ENCODE results near the gene CHST4. TPM values are rescaled to one million over a fixed set of nuclear protein-coding genes. Genes with fewer than 3 reads are reported as not detected.

Gene CHST4
- polyA plus RNA-seq, 1 of the 3 experiments (the other 2 are of a cell fraction): 0.08 TPM

- no peak overlapping the region for H3K9ac ChIP-seq
- H3K9me3 ChIP-seq: no peaks in the 10 kb centered on the region
- WGBS (ENCODE audit: low lambda C conversion rate): 30% methylated on average over 3 of the region's 3 CpGs
- no peak overlapping the region for H3K27ac ChIP-seq (ENCODE audit: low read depth in 2 of 2, low read length in 1 of 2)
- no peak overlapping the region for H3K4me2 ChIP-seq
- H3K4me3 ChIP-seq (ENCODE audit: low read depth in 2 of 2, low read length in 1 of 2): no peak overlapping the region
- no peaks in the 10 kb centered on the region for H3K79me2 ChIP-seq (ENCODE audit: insufficient read depth)
- no peaks in the 10 kb centered on the region for H4K20me1 ChIP-seq (ENCODE audit: insufficient read depth)
- H3K4me1 ChIP-seq (ENCODE audit: control insufficient read depth in 1 of 2, insufficient read depth in 2 of 2, low read depth in 1 of 2, low read length in 1 of 2): no peaks in the 10 kb centered on the region
- DNase-seq: no peak
- no peaks in the 10 kb centered on the region for H3F3A ChIP-seq (replicated peaks; ENCODE audit: insufficient read depth)
- no peak for TF ChIP-seq JUND (IDR thresholded peaks at IDR 0.05)
- TF ChIP-seq TCF12 (IDR thresholded peaks at IDR 0.05): no peak
- TF ChIP-seq PBX3 (IDR thresholded peaks at IDR 0.05): no peak
- no peak for TF ChIP-seq FOXM1 (IDR thresholded peaks at IDR 0.05; ENCODE audit: low read depth)
- TF ChIP-seq REST (IDR thresholded peaks at IDR 0.05; ENCODE audit: low read depth, low read length): no peak
- no peak for TF ChIP-seq GABPA (IDR thresholded peaks at IDR 0.05; ENCODE audit: low read depth)
- no peak for TF ChIP-seq CHD2 (IDR thresholded peaks at IDR 0.05; ENCODE audit: low read length, partially characterized antibody)
- no peak for TF ChIP-seq MAX (IDR thresholded peaks at IDR 0.05; ENCODE audit: low read depth)
- no peak for TF ChIP-seq TAF1 (IDR thresholded peaks at IDR 0.05; ENCODE audit: borderline replicate concordance, low read depth, low read length)
- TF ChIP-seq SIN3A (IDR thresholded peaks at IDR 0.05; ENCODE audit: borderline replicate concordance, low read depth, low read length): no peak
- TF ChIP-seq RCOR1 (IDR thresholded peaks at IDR 0.05; ENCODE audit: low read length): no peak
- no peak for TF ChIP-seq IRF3 (IDR thresholded peaks at IDR 0.05; ENCODE audit: low read depth, low read length)
- TF ChIP-seq EZH2phosphoT487 (IDR thresholded peaks at IDR 0.05; ENCODE audit: borderline replicate concordance, low read depth): no peak
- no peak for TF ChIP-seq ZBTB33 (IDR thresholded peaks at IDR 0.05; ENCODE audit: borderline replicate concordance, low read depth)
- no peak for TF ChIP-seq CTCF (IDR thresholded peaks at IDR 0.05)
- TF ChIP-seq ELF1 (IDR thresholded peaks at IDR 0.05): no peak
- no peak for TF ChIP-seq NRF1 (IDR thresholded peaks at IDR 0.05; ENCODE audit: low read depth, low read length)
- POLR2A ChIA-PET: no interaction called here
- peaks cover 32% of the 10 kb centered on the region; the same call in 1 of the 2 replicates for H3K27me3 ChIP-seq (ENCODE audit: insufficient read depth)
- no peaks in the 10 kb centered on the region for H3K36me3 ChIP-seq (replicated peaks in 1 of 2; ENCODE audit: control insufficient read depth in 1 of 2, insufficient read depth in 2 of 2, low read length in 1 of 2)
- H3K9me2 ChIP-seq: no peaks in the 10 kb centered on the region
- no peak overlapping the region for H2AFZ ChIP-seq (ENCODE audit: low read depth)
- CTCF ChIA-PET: interaction anchor here (1.1 to 2.2 kb wide), 3 partner anchors 8 to 38 kb away, joined by 4 to 11 read pairs (median 8); no protein-coding TSS in a partner anchor
Observed at GRCh38 chr16:71572497-71573116, 46.4 kb downstream of the CHST4 start.

All from SK-N-SH (cell line).